ENCODE results near the gene ANKRD11.

- TF ChIP-seq, protein P1, sequence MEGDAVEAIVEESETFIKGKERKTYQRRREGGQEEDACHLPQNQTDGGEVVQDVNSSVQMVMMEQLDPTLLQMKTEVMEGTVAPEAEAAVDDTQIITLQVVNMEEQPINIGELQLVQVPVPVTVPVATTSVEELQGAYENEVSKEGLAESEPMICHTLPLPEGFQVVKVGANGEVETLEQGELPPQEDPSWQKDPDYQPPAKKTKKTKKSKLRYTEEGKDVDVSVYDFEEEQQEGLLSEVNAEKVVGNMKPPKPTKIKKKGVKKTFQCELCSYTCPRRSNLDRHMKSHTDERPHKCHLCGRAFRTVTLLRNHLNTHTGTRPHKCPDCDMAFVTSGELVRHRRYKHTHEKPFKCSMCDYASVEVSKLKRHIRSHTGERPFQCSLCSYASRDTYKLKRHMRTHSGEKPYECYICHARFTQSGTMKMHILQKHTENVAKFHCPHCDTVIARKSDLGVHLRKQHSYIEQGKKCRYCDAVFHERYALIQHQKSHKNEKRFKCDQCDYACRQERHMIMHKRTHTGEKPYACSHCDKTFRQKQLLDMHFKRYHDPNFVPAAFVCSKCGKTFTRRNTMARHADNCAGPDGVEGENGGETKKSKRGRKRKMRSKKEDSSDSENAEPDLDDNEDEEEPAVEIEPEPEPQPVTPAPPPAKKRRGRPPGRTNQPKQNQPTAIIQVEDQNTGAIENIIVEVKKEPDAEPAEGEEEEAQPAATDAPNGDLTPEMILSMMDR (IDR thresholded peaks at IDR 0.05), result no peak
- TF ChIP-seq POLR2A (IDR thresholded peaks at IDR 0.05), result no peak
These were observed 126.6 kb downstream of the ANKRD11 start for GRCh38 chr16:89363621-89364393.
